ENCODE data around the gene YPEL2. TPM values are rescaled to one million over a fixed set of nuclear protein-coding genes. Genes with fewer than 3 reads are reported as not detected.

Gene YPEL2
- total RNA-seq, 1 experiment from 2014 or later: 4.7 TPM

- ATAC-seq: no peak
- POLR2A ChIA-PET: no interaction called here
Measured at GRCh38 chr17:59420901-59421300, 89.4 kb downstream of the YPEL2 start.

GRCh38 chr17:59421722-59422121 lies 90.3 kb downstream of the YPEL2 start:
- ATAC-seq (no peak), DNase-seq (ENCODE audit: low read depth, low spot score) (no peak)
- no peaks in the 10 kb centered on the region for H3K9me3 ChIP-seq (ENCODE audit: control insufficient read depth in 1 of 2, insufficient read depth in 1 of 2, low read depth in 1 of 2, low read length in 2 of 2)
- H4K20me1 ChIP-seq (ENCODE audit: insufficient read depth): no peaks in the 10 kb centered on the region
- no peak overlapping the region for H3K4me2 ChIP-seq (ENCODE audit: low read length)
- no TSS peak for BruUV-seq (replicated peaks)
- H3K9ac ChIP-seq (ENCODE audit: low read length): no peak overlapping the region
- CTCF ChIA-PET: no interaction called here
- H3K27me3 ChIP-seq (ENCODE audit: insufficient read depth, low read length): no peaks in the 10 kb centered on the region
- no peaks in the 10 kb centered on the region for H3K79me2 ChIP-seq (ENCODE audit: insufficient read depth, low read length)
- peaks cover 7 to 14% of the 10 kb centered on the region in 2 experiments; a peak in 3 of 4 replicates for H3K4me1 ChIP-seq (ENCODE audit: control insufficient read depth in 1 of 2, insufficient read depth in 2 of 2, low read length in 2 of 2)
- no peak for TF ChIP-seq ATF3 (IDR thresholded peaks at IDR 0.05)
- TF ChIP-seq POLR2AphosphoS5 (IDR thresholded peaks at IDR 0.05; ENCODE audit: low read depth, low read length): no peak
- no peak for TF ChIP-seq TCF7L2 (IDR thresholded peaks at IDR 0.05; ENCODE audit: borderline replicate concordance, extremely low read depth, insufficient read depth, insufficient read length)
- no peak for TF ChIP-seq SRF (IDR thresholded peaks at IDR 0.05; ENCODE audit: low read depth)
- no peak overlapping the region for H2AFZ ChIP-seq (ENCODE audit: low read depth, low read length, poor library complexity, severe bottlenecking)
- no peak overlapping the region for H3K27ac ChIP-seq (ENCODE audit: low read depth, low read length)
- RAD21 ChIA-PET (ENCODE audit: low non-redundant PET in 1 of 2, low total read pairs in 2 of 2, uncharacterized antibody in 2 of 2, unreplicated experiment in 2 of 2): no interaction called here
- no peaks in the 10 kb centered on the region for H3K36me3 ChIP-seq (ENCODE audit: control insufficient read depth in 1 of 2, insufficient read depth in 2 of 2, low read length in 2 of 2)
- no peaks in the 10 kb centered on the region for H3K9me2 ChIP-seq (ENCODE audit: insufficient read depth)
- POLR2A ChIA-PET: no interaction called here
- intact Hi-C loops (cut with micrococcal nuclease): no loop called here
- no peak overlapping the region for H3K4me3 ChIP-seq (replicated peaks in 1 of 2; ENCODE audit: low read depth in 1 of 2, low read length in 2 of 2)

More at GRCh38 chr17:59420901-59421300, 89.4 kb downstream of the YPEL2 start:
- Histone ChIP-seq H2AFZ (ENCODE audit: low read depth, low read length, poor library complexity, severe bottlenecking) (no peak overlapping the region), H3K36me3 (ENCODE audit: control insufficient read depth in 1 of 2, insufficient read depth in 2 of 2, low read length in 2 of 2) (no peaks in the 10 kb centered on the region), H3K27ac (ENCODE audit: low read depth, low read length) (no peak overlapping the region), H3K9me3 (ENCODE audit: control insufficient read depth in 1 of 2, insufficient read depth in 1 of 2, low read depth in 1 of 2, low read length in 2 of 2) (no peaks in the 10 kb centered on the region), H3K4me3 (replicated peaks in 1 of 2; ENCODE audit: low read depth in 1 of 2, low read length in 2 of 2) (no peak overlapping the region), H3K4me2 (ENCODE audit: low read length) (no peak overlapping the region), H3K9ac (ENCODE audit: low read length) (no peak overlapping the region), H3K4me1 (ENCODE audit: control insufficient read depth in 1 of 2, insufficient read depth in 2 of 2, low read length in 2 of 2) (peaks cover 7 to 14% of the 10 kb centered on the region in 2 experiments; a peak in 3 of 4 replicates), H3K9me2 (ENCODE audit: insufficient read depth) (no peaks in the 10 kb centered on the region), H3K79me2 (ENCODE audit: insufficient read depth, low read length) (no peaks in the 10 kb centered on the region), H4K20me1 (ENCODE audit: insufficient read depth) (no peaks in the 10 kb centered on the region), H3K27me3 (ENCODE audit: insufficient read depth, low read length) (no peaks in the 10 kb centered on the region)
- ChIA-PET RAD21 (ENCODE audit: low non-redundant PET in 1 of 2, low total read pairs in 2 of 2, uncharacterized antibody in 2 of 2, unreplicated experiment in 2 of 2) (no interaction called here), CTCF (no interaction called here)
- no peak for DNase-seq (ENCODE audit: low read depth, low spot score)
- TF ChIP-seq ZNF274 (IDR thresholded peaks at IDR 0.05; ENCODE audit: low read depth, low read length) (no peak), TCF7L2 (IDR thresholded peaks at IDR 0.05; ENCODE audit: borderline replicate concordance, extremely low read depth, insufficient read depth, insufficient read length) (no peak), SRF (IDR thresholded peaks at IDR 0.05; ENCODE audit: low read depth) (no peak)
- no TSS peak for BruUV-seq (replicated peaks)
- intact Hi-C loops (cut with micrococcal nuclease): no loop called here

All from HCT116 (cell line).